Kidney (tissue), 14 donors: ENCODE results near the gene ITGA5. TPM values are rescaled to one million over a fixed set of nuclear protein-coding genes. Genes with fewer than 3 reads are reported as not detected.

Experiments
- DNase-seq, 5 donors: peaks; one replicate each; pipeline ENCODE4 v3.0.0-alpha.2; 2013 to 2020
- FAIRE-seq: peaks from 2 replicates; lab custom pipeline; 2012; peaks lifted over from hg19 to GRCh38; lab: Jason Lieb, UNC
- H3K27ac ChIP-seq, 2 donors: one replicate each; pipeline ENCODE4 v1.7.0; 2013; ENCODE audit warnings: low read depth in 2 of 2, low read length in 2 of 2, inconsistent platforms in 1 of 2
- H3K27me3 ChIP-seq: one replicate; pipeline ENCODE4 v1.7.1; 2013; ENCODE audit warnings: low read length, inconsistent platforms; ENCODE audit not compliant: control insufficient read depth, insufficient read depth
- H3K36me3 ChIP-seq, 3 donors: one replicate each; pipeline versions ENCODE4 v1.7.0 to v1.7.1; 2013; ENCODE audit warnings: low read length in 3 of 3, control low read depth in 1 of 3, inconsistent platforms in 1 of 3; ENCODE audit not compliant: insufficient read depth in 3 of 3, control insufficient read depth in 2 of 3
- H3K4me1 ChIP-seq, 3 donors: one replicate each; pipeline versions ENCODE4 v1.7.0 to v1.7.1; 2013; ENCODE audit warnings: low read length in 3 of 3, inconsistent platforms in 1 of 3, low read depth in 1 of 3; ENCODE audit not compliant: control insufficient read depth in 2 of 3, insufficient read depth in 2 of 3
- H3K4me3 ChIP-seq, 3 donors: one replicate each; pipeline versions ENCODE4 v1.7.0 to v1.8.1; 2013; ENCODE audit warnings: low read length in 3 of 3, control low read depth in 1 of 3, inconsistent platforms in 1 of 3
- H3K9ac ChIP-seq, 3 donors: one replicate each; pipeline versions ENCODE4 v1.7.0 to v1.7.1; 2013; ENCODE audit warnings: low read length in 3 of 3, control low read depth in 1 of 3, inconsistent platforms in 1 of 3
- H3K9me3 ChIP-seq, 3 donors: one replicate each; pipeline versions ENCODE4 v1.7.0 to v1.7.1; 2013; ENCODE audit warnings: low read length in 3 of 3, control low read depth in 1 of 3, inconsistent platforms in 1 of 3; ENCODE audit not compliant: control insufficient read depth in 2 of 3, insufficient read depth in 1 of 3
- CTCF ChIP-seq: IDR thresholded peaks from 3 replicates; pipeline ENCODE4 v1.5.1; 2012; ENCODE audit warnings: mild to moderate bottlenecking, moderate library complexity, borderline replicate concordance; ENCODE audit not compliant: insufficient read depth; ENCODE audit errors: extremely low read depth
- intact Hi-C: fragments of 100-400 bp; cut with DNase I; formaldehyde crosslinking; loops from one replicate; pipeline ENCODE4 v1.11.1; 2022
- polyA plus RNA-seq: library from polyadenylated mRNA; stranded (reverse); fragments of 350-450 nt; fragmentation: Illumina TruSeq; extraction: RNeasy Lipid Tissue Mini Kit (QIAGEN cat#74804); gene quantifications from one replicate; pipeline ENCODE4 v1.2.3, GENCODE V29; 2014; ENCODE audit warnings: low read depth, low replicate concordance; ENCODE audit not compliant: insufficient read depth
- total RNA-seq: library from RNA; stranded (reverse); fragmentation: NEBNext Ultra II Directional; extraction: Animal tissue kit (Norgen Biotek cat#: 25700); gene quantifications from one replicate; pipeline ENCODE4 v1.2.1, GENCODE V29; 2021
- donor health status: control.
- donor health status: control.
- donor health status: control.
- donor health status: control.
- donor health status: control.
- donor health status: DM: yes; HTN: yes; CAD: no.
- donor health status: Normal renal cell carcinoma (clear cell type).

ITGA5 gene
- total and polyA plus RNA-seq, 2 donors from 2014 or later: 11.4 to 65.6 TPM

- H3K27me3 ChIP-seq: no peaks in the 10 kb centered on the region
- no peak for TF ChIP-seq CTCF
- no peak overlapping the region for H3K4me3 ChIP-seq
- H3K9ac ChIP-seq: no peak overlapping the region
- H3K4me1 ChIP-seq: no peaks in the 10 kb centered on the region
- FAIRE-seq: no peak
- intact Hi-C loops: no loop called here
- no peaks in the 10 kb centered on the region for H3K36me3 ChIP-seq
- H3K27ac ChIP-seq: no peak overlapping the region
- H3K9me3 ChIP-seq: no peaks in the 10 kb centered on the region
- DNase-seq: no peak
Measured at GRCh38 chr12:54455760-54456469, 36.8 kb upstream of the ITGA5 start.

DNA sequence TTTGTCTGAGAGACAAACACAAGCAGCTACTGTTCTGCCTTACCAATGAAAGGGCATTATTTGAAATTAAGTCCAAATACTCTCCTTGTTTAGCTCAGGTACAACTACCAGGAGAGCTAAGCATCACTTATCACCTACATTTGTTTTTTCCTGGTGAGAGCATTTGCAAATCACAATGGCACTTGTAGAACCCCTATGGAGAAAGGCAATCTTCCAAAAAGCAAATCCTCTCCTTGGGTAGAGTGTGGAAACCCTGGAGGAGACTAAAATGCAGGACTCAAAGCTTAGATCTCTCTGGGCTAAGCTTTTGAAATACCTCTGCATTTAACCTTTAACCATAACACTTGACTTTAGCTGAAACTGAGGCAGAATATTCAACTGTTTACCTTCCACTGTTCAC is 33.6 kb upstream of the ITGA5 start:
- Histone ChIP-seq H3K36me3 (no peaks in the 10 kb centered on the region), H3K4me3 (no peak overlapping the region), H3K27ac (no peak overlapping the region), H3K27me3 (no peaks in the 10 kb centered on the region), H3K4me1 (no peaks in the 10 kb centered on the region), H3K9ac (no peak overlapping the region), H3K9me3 (no peaks in the 10 kb centered on the region)
- no peak for TF ChIP-seq CTCF
- no peak for DNase-seq
- intact Hi-C loops: no loop called here
- no peak for FAIRE-seq

DNA sequence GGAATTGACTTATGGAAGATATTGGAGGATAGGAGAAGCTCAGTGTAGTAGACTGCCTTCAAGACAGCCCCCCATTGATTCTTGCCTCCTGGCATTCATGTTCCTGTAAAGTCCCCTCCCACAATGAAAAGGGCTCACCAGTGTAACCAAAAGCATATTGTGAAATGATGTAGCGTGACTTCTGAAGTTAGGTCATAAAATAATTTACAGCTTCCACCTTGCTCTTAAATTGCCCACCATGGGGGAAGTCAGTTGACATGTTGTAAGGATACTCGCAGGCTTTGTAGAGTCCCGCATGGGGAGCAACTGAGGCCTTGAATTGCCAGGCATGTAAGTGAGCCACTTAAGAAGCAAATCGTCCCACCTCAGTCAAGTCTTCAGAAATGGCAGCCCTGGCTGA is 29.3 kb upstream of the ITGA5 start:
- no peak for TF ChIP-seq CTCF
- intact Hi-C loops: no loop called here

GRCh38 chr12:54447917-54448316 is 28.9 kb upstream of the ITGA5 start:
- no peaks in the 10 kb centered on the region for H3K9me3 ChIP-seq
- H3K27me3 ChIP-seq: no peaks in the 10 kb centered on the region
- no peak overlapping the region for H3K4me3 ChIP-seq
- FAIRE-seq (no peak), DNase-seq (no peak)
- H3K27ac ChIP-seq: no peak overlapping the region
- no peak overlapping the region for H3K9ac ChIP-seq
- no peak for TF ChIP-seq CTCF
- H3K36me3 ChIP-seq: no peaks in the 10 kb centered on the region
- no peaks in the 10 kb centered on the region for H3K4me1 ChIP-seq
- intact Hi-C loops: no loop called here

More for the DNA sequence above, 29.3 kb upstream of the ITGA5 start:
- Histone ChIP-seq H3K9me3 (no peaks in the 10 kb centered on the region), H3K27ac (no peak overlapping the region), H3K4me3 (no peak overlapping the region), H3K9ac (no peak overlapping the region), H3K4me1 (no peaks in the 10 kb centered on the region), H3K36me3 (no peaks in the 10 kb centered on the region), H3K27me3 (no peaks in the 10 kb centered on the region)
- no peak for FAIRE-seq
- no peak for DNase-seq
